GM18873 (cell line): ENCODE measurements around the gene PRKAG1.

Experiments
- ATAC-seq: cut with Tn5 transposase; IDR thresholded peaks from one replicate; pipeline ENCODE4 v1.9.1; 2021; ENCODE audit warnings: mild to moderate bottlenecking, moderate library complexity, moderate number of reproducible peaks; ENCODE audit not compliant: unreplicated experiment, low FRiP score

The PRKAG1 gene

DNA sequence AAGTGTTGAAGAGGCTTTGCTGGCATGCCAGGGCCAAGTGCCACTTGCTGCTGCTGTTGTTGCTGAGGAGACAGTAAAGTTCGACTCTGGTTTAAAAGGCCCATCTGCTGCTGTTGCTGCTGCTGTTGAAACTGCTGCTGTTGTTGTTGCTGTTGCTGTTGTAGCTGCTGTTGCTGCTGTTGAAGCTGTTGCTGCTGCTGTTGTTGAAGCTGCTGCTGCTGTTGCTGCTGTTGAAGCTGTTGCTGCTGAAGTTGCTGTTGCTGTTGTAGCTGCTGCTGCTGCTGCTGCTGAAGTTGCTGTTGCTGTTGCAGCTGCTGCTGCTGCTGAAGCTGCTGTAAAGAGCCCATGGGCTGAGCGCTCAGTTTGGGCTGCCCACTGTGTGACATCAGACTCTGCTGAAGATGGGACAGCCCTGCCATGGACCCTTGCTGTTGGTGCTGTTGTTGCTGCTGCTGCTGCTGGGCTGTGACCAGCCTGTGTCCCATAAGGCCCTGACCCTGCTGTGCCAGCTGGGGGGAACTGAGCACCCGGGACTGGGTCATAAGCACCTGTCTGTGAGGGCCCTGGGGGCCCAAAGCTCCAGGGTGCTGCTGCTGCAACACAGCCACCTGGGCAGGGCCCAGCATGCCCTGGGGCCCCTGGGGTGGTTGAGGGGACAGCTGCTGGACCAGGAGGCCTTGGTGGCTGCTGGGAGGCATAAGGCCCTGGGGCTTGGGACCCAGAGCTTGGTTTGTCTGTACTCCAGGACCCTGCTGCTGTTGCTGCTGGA is 14.3 kb upstream of the PRKAG1 start:
- no peak for ATAC-seq

DNA sequence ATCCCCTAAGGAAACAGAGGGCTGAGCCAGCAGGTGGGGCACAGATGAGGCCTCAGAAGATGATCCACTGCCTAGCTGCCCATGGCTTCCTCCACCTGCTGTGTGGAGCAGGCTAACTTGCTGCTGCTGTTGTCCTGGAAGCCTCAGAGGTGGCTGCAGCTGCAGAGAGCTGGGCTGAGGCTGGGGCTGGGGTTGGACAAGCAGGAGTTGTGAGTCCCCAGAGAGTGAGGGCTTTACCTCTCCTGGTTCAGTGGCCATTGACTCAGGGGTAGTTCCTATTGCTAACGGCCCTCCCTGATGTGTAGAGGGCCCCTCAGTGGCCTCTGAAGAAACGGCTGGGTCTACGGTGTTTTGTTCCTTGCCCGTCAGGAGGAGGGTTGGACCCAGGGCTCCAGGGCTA is 13.7 kb upstream of the PRKAG1 start:
- no peak for ATAC-seq

- no peak for ATAC-seq
These were observed 13.1 kb upstream of the PRKAG1 start for GRCh38 chr12:49031573-49032161.

GRCh38 chr12:49030714-49031572 is 12.4 kb upstream of the PRKAG1 start:
- no peak for ATAC-seq

- no peak for ATAC-seq
These were observed 11.5 kb upstream of the PRKAG1 start for GRCh38 chr12:49030119-49030518.

DNA sequence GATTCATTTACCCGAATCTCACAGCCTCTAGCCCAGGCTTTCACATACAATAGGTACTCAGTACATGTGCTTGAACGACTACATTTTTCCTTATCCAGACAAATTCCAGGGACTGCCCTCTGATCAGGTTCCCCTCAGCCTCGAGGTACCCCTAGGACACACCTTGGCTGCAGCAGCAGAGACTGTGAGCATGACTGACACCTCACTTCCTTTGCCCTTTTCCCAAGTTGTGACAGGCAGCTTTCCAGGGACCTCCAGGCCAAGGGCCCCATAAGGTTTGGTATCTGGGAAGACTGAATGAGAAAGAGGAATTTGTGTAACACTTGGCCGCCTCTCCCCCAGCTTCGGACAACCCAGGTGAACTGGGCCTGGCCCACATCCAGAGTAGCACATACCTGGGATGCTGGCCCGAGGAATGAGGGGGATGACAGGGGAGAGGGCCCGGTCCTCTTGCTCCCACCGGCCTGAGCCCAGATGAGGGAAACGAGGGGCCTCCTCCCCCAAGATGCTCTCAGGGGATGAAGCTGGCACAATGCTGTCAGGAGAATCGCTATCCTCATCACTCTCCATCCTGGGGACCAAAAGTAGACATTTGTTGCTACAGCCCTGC is 10.2 kb upstream of the PRKAG1 start:
- ATAC-seq, result no peak

DNA sequence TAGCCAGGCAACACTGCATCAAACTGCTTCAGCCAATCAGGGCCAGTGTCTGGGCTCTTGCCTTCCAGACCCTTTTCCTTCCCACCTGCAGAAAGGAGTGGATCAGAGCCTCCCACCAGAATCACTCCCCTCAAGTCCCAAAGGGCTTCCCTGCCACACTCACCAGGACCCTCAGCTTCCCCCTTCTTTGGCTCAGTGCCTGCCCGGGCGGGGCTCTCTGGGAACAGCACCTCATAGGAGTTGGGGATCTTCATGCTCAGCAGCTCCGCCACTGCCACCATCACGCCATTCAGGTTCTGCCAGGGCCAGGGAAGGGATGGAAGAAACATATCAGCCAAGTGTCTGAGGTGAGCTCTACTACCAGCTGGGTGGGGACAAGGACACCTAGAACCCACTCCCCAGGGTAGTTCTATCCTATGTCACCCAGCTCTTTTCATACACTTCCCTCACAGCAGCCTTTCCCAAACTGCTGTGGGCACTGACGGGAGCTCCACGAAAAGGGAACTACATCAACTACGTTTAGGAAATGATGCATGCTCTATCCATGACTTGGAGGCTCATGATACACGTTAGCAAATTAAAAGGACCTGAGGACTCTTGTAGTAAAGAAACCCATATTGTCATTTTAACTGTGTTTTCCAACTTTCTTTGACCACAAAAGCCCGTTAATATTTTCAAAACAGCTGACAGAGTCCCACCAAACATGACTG is 9.4 kb upstream of the PRKAG1 start:
- no peak for ATAC-seq

GRCh38 chr12:49026678-49027480 is 8.3 kb upstream of the PRKAG1 start:
- ATAC-seq, result no peak

DNA sequence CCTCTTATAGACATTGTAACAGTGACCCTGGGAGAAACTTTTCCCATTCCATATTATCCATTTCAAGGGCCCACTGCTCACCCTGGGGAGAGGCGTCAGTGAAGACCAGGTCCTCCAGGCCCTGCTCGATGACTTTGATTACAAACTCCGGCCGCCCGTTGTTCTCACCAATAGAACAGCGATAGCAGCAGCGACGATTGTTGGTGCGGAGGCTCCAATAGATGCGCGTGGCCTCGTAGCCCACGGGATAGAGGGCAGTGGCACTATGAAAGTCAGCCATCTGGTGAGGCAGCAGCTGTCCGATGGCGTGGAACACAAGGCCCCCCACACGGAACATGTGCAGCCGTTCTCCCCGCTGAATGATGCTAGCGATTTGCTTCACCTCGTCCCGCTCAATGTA is 7.5 kb upstream of the PRKAG1 start:
- ATAC-seq, result no peak

DNA sequence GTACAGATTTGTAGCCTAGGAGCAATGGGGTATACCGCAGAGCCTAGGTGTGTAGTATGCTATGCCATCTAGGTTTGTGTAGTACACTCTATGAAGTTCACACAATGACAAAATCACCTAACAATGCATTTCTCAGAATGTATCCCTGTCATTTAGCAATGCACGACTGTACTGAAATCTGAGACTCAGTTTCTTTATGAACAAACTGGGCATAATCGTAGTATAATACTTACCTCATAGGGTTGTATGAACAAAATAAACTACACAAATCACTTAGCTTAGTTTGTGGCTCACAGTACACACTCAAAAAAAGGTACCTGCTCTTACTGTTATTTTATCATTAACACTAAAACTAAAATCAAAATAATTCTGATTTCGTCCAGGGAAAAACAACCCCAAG is 6.9 kb upstream of the PRKAG1 start:
- no peak for ATAC-seq

- ATAC-seq, result no peak
These were observed 6.0 kb upstream of the PRKAG1 start for GRCh38 chr12:49024543-49024942.

DNA sequence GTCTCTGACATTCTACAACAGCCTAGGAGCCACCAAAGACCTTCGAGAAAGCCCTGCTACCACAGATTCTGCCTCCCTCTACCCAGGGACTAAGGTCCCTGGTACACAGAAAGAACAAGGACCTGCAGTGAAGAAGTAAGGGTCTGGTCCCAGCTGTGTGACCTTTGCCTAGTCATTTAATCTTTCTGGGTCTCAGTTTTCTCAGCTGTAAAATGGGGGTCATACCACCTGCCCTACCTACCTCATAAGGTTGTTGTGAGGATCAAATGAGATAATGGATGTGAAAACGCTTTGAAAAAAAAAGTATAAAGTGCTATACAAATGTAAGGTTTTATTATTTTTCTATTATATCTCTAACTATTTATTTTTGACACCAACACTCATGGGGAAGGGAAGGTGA is 5.2 kb upstream of the PRKAG1 start:
- no peak for ATAC-seq

DNA sequence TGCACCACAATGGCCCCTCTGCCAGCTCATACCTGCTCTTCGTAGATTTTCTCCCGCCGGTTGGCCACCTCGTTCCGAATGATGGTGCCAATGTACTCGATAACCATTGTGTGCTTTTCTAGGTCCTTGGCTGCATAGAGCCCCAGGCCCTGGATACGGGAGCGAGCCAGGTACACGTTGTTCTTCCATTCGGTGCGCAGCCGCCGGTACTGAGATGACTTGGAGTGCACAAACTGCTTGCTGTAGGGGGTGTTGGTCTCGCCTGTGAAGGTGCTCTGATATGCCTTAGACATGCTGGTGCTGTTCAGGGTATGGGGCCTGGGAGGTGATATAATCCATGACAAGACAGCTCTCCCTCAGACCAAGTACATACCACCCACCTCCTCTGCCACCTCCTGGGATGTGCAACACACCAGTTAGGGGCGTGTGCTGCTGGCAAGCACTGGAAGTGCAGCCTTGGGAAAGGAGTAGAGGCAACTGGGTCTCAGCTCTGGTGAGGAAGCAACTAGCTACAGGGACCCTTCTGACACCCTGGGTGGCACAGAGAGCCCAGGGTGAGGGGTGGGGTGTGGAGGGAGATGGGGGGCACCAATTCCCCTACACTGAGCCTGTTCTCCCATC is 4.1 kb upstream of the PRKAG1 start:
- ATAC-seq, result no peak

DNA sequence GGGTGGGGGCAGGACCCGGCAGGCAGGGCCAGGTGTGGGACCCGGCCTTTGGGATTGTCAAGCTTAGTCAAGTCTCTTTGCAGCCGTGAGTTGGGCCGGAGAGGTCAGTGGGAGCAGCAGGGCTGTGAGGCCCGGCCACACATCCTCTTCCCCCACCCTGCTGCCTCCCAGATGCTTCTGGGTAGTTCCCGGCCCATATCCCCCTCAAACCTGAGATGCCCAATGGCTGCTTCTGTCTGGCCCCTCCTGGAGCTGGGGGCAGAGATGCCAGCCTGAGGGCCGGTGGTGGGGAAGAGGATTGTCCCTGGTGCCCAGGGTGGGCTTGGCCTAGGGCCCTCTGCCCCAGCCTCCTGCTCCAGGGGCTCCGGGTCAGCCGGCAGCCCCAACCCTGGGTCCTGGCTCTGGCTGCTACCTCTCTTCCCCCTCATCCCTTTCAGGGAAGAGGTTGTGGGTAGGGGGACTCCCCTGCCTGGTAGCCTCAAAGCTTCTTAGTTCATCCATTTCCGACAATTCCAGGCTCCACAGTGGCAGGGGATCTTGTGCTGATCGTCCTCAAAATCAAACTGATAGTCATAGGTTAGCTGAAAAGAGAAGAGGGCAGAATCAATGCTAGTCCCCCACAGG is 2.8 kb upstream of the PRKAG1 start:
- no peak for ATAC-seq

- ATAC-seq, result no peak
These were observed 1.9 kb upstream of the PRKAG1 start for GRCh38 chr12:49020441-49020840.

- ATAC-seq, result no peak
These were observed 1.1 kb upstream of the PRKAG1 start for GRCh38 chr12:49019443-49020324.

DNA sequence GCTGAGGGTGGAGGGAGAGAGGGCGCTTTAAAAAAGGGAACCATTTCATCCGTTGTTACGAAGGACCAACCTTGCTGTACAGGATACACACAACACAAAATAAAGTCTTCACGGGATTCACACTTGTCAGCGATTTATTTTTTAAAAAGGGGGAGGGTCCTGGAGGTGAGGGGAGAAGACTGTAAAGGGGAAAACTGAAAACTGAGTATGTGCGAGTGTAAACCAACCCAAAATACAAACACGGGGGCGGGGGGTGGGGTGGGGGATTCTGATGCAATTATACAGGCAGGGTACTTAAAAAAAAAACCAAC is 499 bp upstream of the PRKAG1 start:
- no peak for ATAC-seq

GRCh38 chr12:49017891-49018260 is 700 bp downstream of the PRKAG1 start:
- peak; percentile 14 for ATAC-seq
